Left lung (tissue), 10 donors: ENCODE data around the gene CUTA. TPM values are rescaled to one million over a fixed set of nuclear protein-coding genes. Genes with fewer than 3 reads are reported as not detected.

Experiments
- ATAC-seq: fragments of 200-7000 bp; cut with Tn5 transposase; one replicate; pipeline ENCODE4 v1.9.1; 2020; ENCODE audit warnings: moderate library complexity
- DNase-seq, 4 donors: peaks; one replicate each; pipeline ENCODE4 v3.0.0-alpha.2; 2013 to 2020
- H3K27ac ChIP-seq, 2 donors: fragments of 200-600 bp; sonication (generic) in 1 of 2; one replicate each; pipeline versions ENCODE4 v1.5.0 to v1.8.0; 2020 to 2021
- H3K27me3 ChIP-seq, 2 donors: fragments of 200-600 bp; sonication (generic) in 1 of 2; one replicate each; pipeline versions ENCODE4 v1.5.0 to v1.8.0; 2020 to 2021
- H3K36me3 ChIP-seq, 2 donors: fragments of 200-600 bp; sonication (generic) in 1 of 2; one replicate each; pipeline versions ENCODE4 v1.5.0 to v1.8.0; 2020 to 2021
- H3K4me1 ChIP-seq, 2 donors: fragments of 200-600 bp; one replicate each; pipeline ENCODE4 v1.8.0; 2021
- H3K4me3 ChIP-seq, 2 donors: fragments of 200-600 bp; sonication (generic) in 1 of 2; one replicate each; pipeline versions ENCODE4 v1.5.0 to v1.8.0; 2020 to 2021; ENCODE audit warnings: mild to moderate bottlenecking in 1 of 2
- H3K9me3 ChIP-seq, 2 donors: fragments of 200-600 bp; sonication (generic) in 1 of 2; one replicate each; pipeline versions ENCODE4 v1.5.0 to v1.8.0; 2020 to 2021
- intact Hi-C, 2 donors: fragments of 100-400 bp; cut with DNase I; formaldehyde crosslinking; loops; one replicate each; pipeline versions ENCODE4 v1.11.2 to v1.14.2; 2022
- polyA plus RNA-seq, 6 donors: library from polyadenylated mRNA; unstranded; fragments of 120-200 nt; gene quantifications; one replicate each; pipeline ENCODE4 v1.2.1, GENCODE V29; 2013; ENCODE audit not compliant: insufficient read length in 6 of 6
- total RNA-seq, 2 donors: library from RNA; stranded (reverse); fragmentation: NEBNext Ultra II Directional; extraction: Animal tissue kit (Norgen Biotek cat#: 25700); gene quantifications; one replicate each; pipeline ENCODE4 v1.2.1, GENCODE V29; 2021
- TF ChIP-seq, protein P1 (sequence below), 2 donors: fragments of 200-600 bp; sonication (generic) in 1 of 2; IDR thresholded peaks; one replicate each; pipeline versions ENCODE4 v1.5.0 to v1.8.0; 2021; ENCODE audit warnings: antibody characterized with exemption in 2 of 2
- donor health status: DM: no; HTN: yes; CAD: no.
- donor health status: DM: no; HTN: no; CAD: no.

Gene CUTA
- total and polyA plus RNA-seq, 8 donors, result 144 to 189 (median 175) TPM

DNA sequence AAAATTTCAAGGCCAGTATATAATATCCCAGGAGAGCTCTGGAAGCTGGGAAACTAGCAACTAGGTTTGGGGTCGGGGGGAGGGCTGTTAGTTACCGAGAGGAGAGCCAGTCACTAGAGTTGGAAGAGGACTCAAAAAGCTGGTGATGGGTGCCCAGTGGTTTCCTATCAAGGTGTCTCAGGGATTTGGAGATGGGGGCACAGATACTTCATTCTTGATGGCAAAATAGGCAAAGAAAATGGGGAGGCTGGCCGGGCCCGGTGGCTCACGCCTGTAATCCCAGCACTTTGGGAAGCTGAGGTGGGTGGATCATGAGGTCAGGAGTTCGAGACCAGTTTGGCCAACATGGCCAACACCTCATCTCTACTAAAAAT, 6.3 kb downstream of the CUTA start:
- Histone ChIP-seq H3K27me3 (no peaks in the 10 kb centered on the region), H3K27ac (peak overlapping the region; percentile 87 to 95), H3K4me1 (peaks cover 11 to 42% of the 10 kb centered on the region in 2 donors), H3K36me3 (peaks cover 0 to 38% of the 10 kb centered on the region in 2 donors), H3K9me3 (no peaks in the 10 kb centered on the region), H3K4me3 (peak overlapping the region; percentile 84 to 97)
- intact Hi-C loops, result loop anchor here in 1 of 2 donors (10.0 kb wide), 1 partner anchor 97 kb away; the partner anchor contains the start of genes TAPBP and ZBTB22
- TF ChIP-seq, protein P1, sequence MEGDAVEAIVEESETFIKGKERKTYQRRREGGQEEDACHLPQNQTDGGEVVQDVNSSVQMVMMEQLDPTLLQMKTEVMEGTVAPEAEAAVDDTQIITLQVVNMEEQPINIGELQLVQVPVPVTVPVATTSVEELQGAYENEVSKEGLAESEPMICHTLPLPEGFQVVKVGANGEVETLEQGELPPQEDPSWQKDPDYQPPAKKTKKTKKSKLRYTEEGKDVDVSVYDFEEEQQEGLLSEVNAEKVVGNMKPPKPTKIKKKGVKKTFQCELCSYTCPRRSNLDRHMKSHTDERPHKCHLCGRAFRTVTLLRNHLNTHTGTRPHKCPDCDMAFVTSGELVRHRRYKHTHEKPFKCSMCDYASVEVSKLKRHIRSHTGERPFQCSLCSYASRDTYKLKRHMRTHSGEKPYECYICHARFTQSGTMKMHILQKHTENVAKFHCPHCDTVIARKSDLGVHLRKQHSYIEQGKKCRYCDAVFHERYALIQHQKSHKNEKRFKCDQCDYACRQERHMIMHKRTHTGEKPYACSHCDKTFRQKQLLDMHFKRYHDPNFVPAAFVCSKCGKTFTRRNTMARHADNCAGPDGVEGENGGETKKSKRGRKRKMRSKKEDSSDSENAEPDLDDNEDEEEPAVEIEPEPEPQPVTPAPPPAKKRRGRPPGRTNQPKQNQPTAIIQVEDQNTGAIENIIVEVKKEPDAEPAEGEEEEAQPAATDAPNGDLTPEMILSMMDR (IDR thresholded peaks at IDR 0.05), result no peak
- ATAC-seq, result no peak
- DNase-seq, result no peak

GRCh38 chr6:33410711-33411631, 6.9 kb downstream of the CUTA start, which contains the start of gene PHF1:
TSS of gene PHF1 (plus strand) at chr6:33411014. CDS start at chr6:33412264, 1,250 bp downstream.
- ATAC-seq, result peak; percentile 79
- DNase-seq, result peak in 2 of 4 donors; percentile 79 to 90

DNA sequence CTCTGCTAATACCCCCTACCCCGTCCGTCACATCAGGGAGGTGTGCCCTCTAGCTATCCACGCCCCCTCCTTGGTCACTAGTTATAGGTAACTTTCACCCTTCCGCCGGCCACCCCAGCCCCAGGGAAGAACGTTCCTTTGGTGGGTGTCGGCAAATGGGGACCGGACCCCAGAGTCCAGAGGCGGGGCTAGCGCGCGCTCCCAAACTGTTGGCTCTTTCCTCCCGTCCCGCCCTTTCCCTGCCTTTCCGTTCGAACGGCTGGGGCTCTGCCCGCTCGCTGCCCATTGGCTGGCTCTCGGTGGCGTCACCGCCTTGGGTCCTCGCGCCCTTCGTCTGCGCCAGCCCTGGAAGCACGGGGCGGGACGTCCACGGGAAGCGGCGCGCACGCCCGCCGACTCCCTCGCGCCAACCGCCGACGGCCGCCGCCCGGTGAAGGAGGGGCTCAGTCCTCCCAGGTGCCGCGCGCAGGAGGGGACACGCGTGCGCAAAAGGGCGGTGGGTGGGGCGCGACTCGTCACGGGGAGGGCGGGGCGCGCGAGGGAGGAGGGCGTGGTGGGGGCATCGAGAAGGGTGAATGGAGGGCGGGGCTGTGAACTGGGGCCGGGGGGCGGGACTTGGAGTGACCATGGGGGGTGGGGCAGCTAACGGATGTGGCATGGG, 7.7 kb downstream of the CUTA start:
- ATAC-seq, result peak; percentile 88
- intact Hi-C loops, result loop anchor here in 1 of 2 donors (10.0 kb wide), 1 partner anchor 95 kb away; the partner anchor contains the start of genes TAPBP and ZBTB22
- TF ChIP-seq, protein P1 (IDR thresholded peaks at IDR 0.05), result no peak
- peaks cover 4 to 27% of the 10 kb centered on the region in 2 donors for H3K4me1 ChIP-seq
- H3K27me3 ChIP-seq, result no peaks in the 10 kb centered on the region
- H3K9me3 ChIP-seq, result no peaks in the 10 kb centered on the region
- peak; percentile 96 to 100 (median 98) for DNase-seq
- peaks cover 0 to 29% of the 10 kb centered on the region in 2 donors for H3K36me3 ChIP-seq
- H3K4me3 ChIP-seq, result peak overlapping the region; percentile 84 to 97
- peak overlapping the region; percentile 87 to 95 for H3K27ac ChIP-seq

More at GRCh38 chr6:33410711-33411631, 6.9 kb downstream of the CUTA start, which contains the start of gene PHF1:
- intact Hi-C loops, result loop anchor here in 1 of 2 donors (10.0 kb wide), 1 partner anchor 96 kb away; the partner anchor contains the start of genes TAPBP and ZBTB22
- TF ChIP-seq, protein P1 (IDR thresholded peaks at IDR 0.05), result no peak
- H3K9me3 ChIP-seq, result no peaks in the 10 kb centered on the region
- H3K36me3 ChIP-seq, result peaks cover 0 to 36% of the 10 kb centered on the region in 2 donors
- H3K4me1 ChIP-seq, result peaks cover 4 to 35% of the 10 kb centered on the region in 2 donors
- H3K27me3 ChIP-seq, result no peaks in the 10 kb centered on the region
- H3K4me3 ChIP-seq, result peak within 1 kb of the TSS; percentile 84 to 97
- H3K27ac ChIP-seq, result peak within 1 kb of the TSS; percentile 87 to 95

GRCh38 chr6:33407132-33407718, 10.7 kb downstream of the CUTA start:
- Histone ChIP-seq H3K4me3 (no peak overlapping the region), H3K27ac (no peak overlapping the region), H3K36me3 (peaks cover 0 to 4% of the 10 kb centered on the region in 2 donors), H3K27me3 (no peaks in the 10 kb centered on the region), H3K4me1 (peaks cover 4 to 17% of the 10 kb centered on the region in 2 donors), H3K9me3 (no peaks in the 10 kb centered on the region)
- ATAC-seq, result no peak
- intact Hi-C loops, result no loop called here
- no peak for DNase-seq
- TF ChIP-seq, protein P1 (IDR thresholded peaks at IDR 0.05), result no peak
